Neural progenitor cell (in vitro differentiated cells): Measurements from ENCODE around the gene PRELID2. TPM values are rescaled to one million over a fixed set of nuclear protein-coding genes. Genes with fewer than 3 reads are reported as not detected.

ENCODE experiments used
- DNase-seq: peaks from one replicate; pipeline ENCODE4 v3.0.0-alpha.2; 2016; ENCODE audit warnings: low spot score
- H2AFZ ChIP-seq: fragments of 200-600 bp; sonication (generic); replicated peaks from 2 replicates; pipeline ENCODE4 v1.6.1; 2016; ENCODE audit warnings: antibody characterized with exemption
- H3F3A ChIP-seq: fragments of 200-600 bp; sonication (generic); 2 replicates; pipeline ENCODE4 v1.6.1; 2016; ENCODE audit warnings: antibody characterized with exemption, low read depth
- H3K27ac ChIP-seq: fragments of 200-600 bp; sonication (generic); 2 replicates; pipeline ENCODE4 v1.5.1; 2016; ENCODE audit warnings: mild to moderate bottlenecking
- H3K27me3 ChIP-seq: fragments of 200-600 bp; sonication (generic); 2 replicates; pipeline ENCODE4 v1.6.1; 2016; ENCODE audit warnings: mild to moderate bottlenecking, moderate library complexity
- H3K36me3 ChIP-seq: fragments of 200-600 bp; sonication (generic); 2 replicates; pipeline ENCODE4 v1.5.1; 2016
- H3K4me1 ChIP-seq: fragments of 200-600 bp; sonication (generic); 2 replicates; pipeline ENCODE4 v1.6.1; 2016; ENCODE audit warnings: mixed run types
- H3K4me2 ChIP-seq: fragments of 200-600 bp; sonication (generic); 2 replicates; pipeline ENCODE4 v1.6.1; 2016
- H3K4me3 ChIP-seq: fragments of 200-600 bp; sonication (generic); 2 replicates; pipeline ENCODE4 v1.5.1; 2016
- H3K79me2 ChIP-seq: fragments of 200-600 bp; sonication (generic); 2 replicates; pipeline ENCODE4 v1.6.1; 2016; ENCODE audit warnings: low read depth
- H3K9ac ChIP-seq: fragments of 200-600 bp; sonication (generic); 2 replicates; pipeline ENCODE4 v1.6.1; 2016
- H3K9me3 ChIP-seq: fragments of 200-600 bp; sonication (generic); 2 replicates; pipeline ENCODE4 v1.5.1; 2016; ENCODE audit warnings: low read depth
- H4K20me1 ChIP-seq: fragments of 200-600 bp; sonication (generic); 2 replicates; pipeline ENCODE4 v1.6.1; 2016; ENCODE audit warnings: low read depth
- H3K27ac Mint-ChIP-seq: 3 replicates; pipeline ENCODE4 v1.8.0; 2021; ENCODE audit warnings: mixed read lengths
- H3K27me3 Mint-ChIP-seq: 2 replicates; pipeline ENCODE4 v1.8.0; 2022; ENCODE audit warnings: low read depth, mild to moderate bottlenecking, inconsistent platforms, moderate library complexity, mixed read lengths; ENCODE audit not compliant: insufficient read depth
- H3K36me3 Mint-ChIP-seq: 3 replicates; pipeline ENCODE4 v1.8.0; 2021; ENCODE audit warnings: mixed read lengths
- H3K4me1 Mint-ChIP-seq: 3 replicates; pipeline ENCODE4 v1.8.0; 2021; ENCODE audit warnings: mixed read lengths
- H3K4me3 Mint-ChIP-seq: 3 replicates; pipeline ENCODE4 v1.8.0; 2021; ENCODE audit warnings: mild to moderate bottlenecking, moderate library complexity, mixed read lengths
- H3K9me3 Mint-ChIP-seq: 3 replicates; pipeline ENCODE4 v1.8.0; 2020; ENCODE audit warnings: mixed read lengths
- EZH2 ChIP-seq: fragments of 200-600 bp; sonication (generic); IDR thresholded peaks from 2 replicates; pipeline ENCODE4 v1.6.1; 2017; ENCODE audit warnings: antibody characterized with exemption, mild to moderate bottlenecking, moderate library complexity
- EZH2phosphoT487 ChIP-seq: fragments of 200-600 bp; sonication (generic); IDR thresholded peaks from 2 replicates; pipeline ENCODE4 v1.6.1; 2017; ENCODE audit warnings: antibody characterized with exemption
- total RNA-seq: library from RNA; depleted of rRNA; stranded (reverse); fragments of >200 nt; gene quantifications from 2 replicates; pipeline ENCODE4 v1.2.3, GENCODE V29; 2015; ENCODE audit warnings: low replicate concordance
- TF ChIP-seq, protein P1 (sequence below): fragments of 200-600 bp; sonication (generic); IDR thresholded peaks from 2 replicates; pipeline ENCODE4 v1.5.1; 2017; ENCODE audit warnings: antibody characterized with exemption, mild to moderate bottlenecking

Gene PRELID2
- total RNA-seq, 1 donor from 2014 or later = 30.3 TPM

DNA sequence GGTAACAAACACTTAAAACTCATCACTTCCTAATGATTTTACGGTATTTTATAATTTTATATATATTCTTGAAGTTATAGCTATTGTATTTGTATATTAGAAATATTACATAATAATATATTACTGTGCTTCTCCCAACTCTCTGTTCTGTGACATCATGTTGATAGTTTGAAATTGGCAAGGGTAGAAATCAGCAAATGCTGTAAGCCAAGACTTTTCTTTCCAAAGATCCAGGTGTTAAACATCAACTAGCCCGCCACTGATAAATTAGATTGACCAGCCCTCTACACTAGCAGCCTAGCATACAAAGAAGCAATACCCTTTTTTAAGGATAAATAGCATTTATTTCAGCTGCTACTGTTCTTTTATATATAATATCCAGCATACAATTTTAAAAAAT lies 122.9 kb downstream of the PRELID2 start:
- Histone ChIP-seq H3K27me3 (no peaks in the 10 kb centered on the region), H3F3A (no peaks in the 10 kb centered on the region), H4K20me1 (no peaks in the 10 kb centered on the region), H3K9ac (no peak overlapping the region), H3K79me2 (no peaks in the 10 kb centered on the region), H2AFZ (no peak overlapping the region), H3K4me2 (no peak overlapping the region), H3K4me3 (no peak overlapping the region), H3K27ac (no peak overlapping the region), H3K36me3 (no peaks in the 10 kb centered on the region), H3K4me1 (no peaks in the 10 kb centered on the region), H3K9me3 (no peaks in the 10 kb centered on the region)
- Mint-ChIP-seq H3K9me3 (no peaks in the 10 kb centered on the region), H3K27ac (no peak overlapping the region), H3K4me3 (no peak overlapping the region), H3K4me1 (no peaks in the 10 kb centered on the region), H3K27me3 (no peaks in the 10 kb centered on the region), H3K36me3 (no peaks in the 10 kb centered on the region)
- DNase-seq = no peak
- TF ChIP-seq EZH2 (no peak), EZH2phosphoT487 (no peak)
- TF ChIP-seq, protein P1, sequence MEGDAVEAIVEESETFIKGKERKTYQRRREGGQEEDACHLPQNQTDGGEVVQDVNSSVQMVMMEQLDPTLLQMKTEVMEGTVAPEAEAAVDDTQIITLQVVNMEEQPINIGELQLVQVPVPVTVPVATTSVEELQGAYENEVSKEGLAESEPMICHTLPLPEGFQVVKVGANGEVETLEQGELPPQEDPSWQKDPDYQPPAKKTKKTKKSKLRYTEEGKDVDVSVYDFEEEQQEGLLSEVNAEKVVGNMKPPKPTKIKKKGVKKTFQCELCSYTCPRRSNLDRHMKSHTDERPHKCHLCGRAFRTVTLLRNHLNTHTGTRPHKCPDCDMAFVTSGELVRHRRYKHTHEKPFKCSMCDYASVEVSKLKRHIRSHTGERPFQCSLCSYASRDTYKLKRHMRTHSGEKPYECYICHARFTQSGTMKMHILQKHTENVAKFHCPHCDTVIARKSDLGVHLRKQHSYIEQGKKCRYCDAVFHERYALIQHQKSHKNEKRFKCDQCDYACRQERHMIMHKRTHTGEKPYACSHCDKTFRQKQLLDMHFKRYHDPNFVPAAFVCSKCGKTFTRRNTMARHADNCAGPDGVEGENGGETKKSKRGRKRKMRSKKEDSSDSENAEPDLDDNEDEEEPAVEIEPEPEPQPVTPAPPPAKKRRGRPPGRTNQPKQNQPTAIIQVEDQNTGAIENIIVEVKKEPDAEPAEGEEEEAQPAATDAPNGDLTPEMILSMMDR = no peak

DNA sequence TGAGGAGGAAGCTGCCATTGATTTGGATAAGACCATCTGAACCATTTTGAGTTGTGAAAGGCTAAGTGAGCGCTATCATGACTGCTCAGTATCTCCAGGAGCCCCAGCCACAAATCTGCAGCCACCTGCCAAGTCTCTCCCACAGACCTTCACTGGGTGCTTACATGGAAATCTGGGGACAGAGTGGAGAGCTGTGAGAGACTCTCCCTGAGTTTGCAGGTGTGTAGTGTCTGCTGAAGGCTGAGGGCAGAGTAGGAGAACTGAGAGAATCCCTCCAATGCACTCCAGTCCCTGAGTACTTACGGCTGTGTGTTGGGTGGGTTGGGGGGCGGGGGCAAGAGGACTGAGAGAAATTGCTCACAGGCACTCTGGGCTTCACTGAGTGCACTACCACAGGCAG lies 123.7 kb downstream of the PRELID2 start:
- no peak overlapping the region for H2AFZ ChIP-seq
- Mint-ChIP-seq H3K27me3 (no peaks in the 10 kb centered on the region), H3K27ac (no peak overlapping the region), H3K4me1 (no peaks in the 10 kb centered on the region), H3K36me3 (no peaks in the 10 kb centered on the region), H3K4me3 (no peak overlapping the region), H3K9me3 (no peaks in the 10 kb centered on the region)
- H3K4me2 ChIP-seq = no peak overlapping the region
- H3K27ac ChIP-seq = no peak overlapping the region
- TF ChIP-seq EZH2phosphoT487 (no peak), EZH2 (no peak)
- TF ChIP-seq, protein P1 = no peak
- no peak overlapping the region for H3K9ac ChIP-seq
- H3K9me3 ChIP-seq = no peaks in the 10 kb centered on the region
- DNase-seq = no peak
- no peaks in the 10 kb centered on the region for H4K20me1 ChIP-seq
- no peak overlapping the region for H3K4me3 ChIP-seq
- no peaks in the 10 kb centered on the region for H3K27me3 ChIP-seq
- no peaks in the 10 kb centered on the region for H3F3A ChIP-seq
- H3K4me1 ChIP-seq = no peaks in the 10 kb centered on the region
- H3K79me2 ChIP-seq = no peaks in the 10 kb centered on the region
- H3K36me3 ChIP-seq = no peaks in the 10 kb centered on the region

Other genes with a start within 250 kb of the PRELID2 start
- gene GRXCR2, start 37.7 kb upstream of the PRELID2 start, total RNA-seq = not detected in 2 replicates
- 0.36 and 2.4 TPM in 2 replicates for gene SH3RF2, start 101.2 kb upstream of the PRELID2 start, total RNA-seq